Peyer's patch (tissue), 4 donors: ENCODE results near the gene S100A3. TPM values are rescaled to one million over a fixed set of nuclear protein-coding genes. Genes with fewer than 3 reads are reported as not detected.

Source experiments
- DNase-seq, 3 donors: peaks; one replicate each; pipeline ENCODE4 v3.0.0-alpha.2; 2017 to 2019
- H3K27ac ChIP-seq, 4 donors: fragments of 200-600 bp; sonication (generic); one replicate each; pipeline ENCODE4 v1.5.1; 2016 to 2019
- H3K27me3 ChIP-seq, 2 donors: fragments of 200-600 bp; sonication (generic); one replicate each; pipeline ENCODE4 v1.5.1; 2019
- H3K36me3 ChIP-seq, 3 donors: fragments of 200-600 bp; sonication (generic); one replicate each; pipeline ENCODE4 v1.5.1; 2016 to 2019
- H3K4me1 ChIP-seq, 4 donors: fragments of 200-600 bp; sonication (generic); one replicate each; pipeline ENCODE4 v1.5.1; 2016 to 2019
- H3K4me3 ChIP-seq, 4 donors: fragments of 200-600 bp; sonication (generic); 1 replicate in 3 of 4; 2 replicates in 1 of 4; pipeline ENCODE4 v1.5.1; 2016 to 2019; ENCODE audit warnings: mild to moderate bottlenecking in 1 of 4
- H3K9me3 ChIP-seq, 4 donors: fragments of 200-600 bp; sonication (generic); one replicate each; pipeline ENCODE4 v1.5.1; 2016 to 2019; ENCODE audit warnings: mild to moderate bottlenecking in 1 of 4
- CTCF ChIP-seq, 6 experiments: fragments of 450-650 bp in 4 of 6; fragments of 200-600 bp in 2 of 6; sonication (generic) in 1 of 6; IDR thresholded peaks; one replicate each; pipeline ENCODE4 v1.5.1; 2017 to 2019; ENCODE audit warnings: antibody characterized with exemption in 6 of 6, mild to moderate bottlenecking in 3 of 6, moderate library complexity in 1 of 6
- POLR2A ChIP-seq, 2 donors: fragments of 450-650 bp; IDR thresholded peaks; one replicate each; pipeline ENCODE4 v1.5.1; 2017; ENCODE audit warnings: antibody characterized with exemption in 2 of 2, mild to moderate bottlenecking in 2 of 2, moderate library complexity in 2 of 2
- total RNA-seq, 4 donors: library from RNA; depleted of rRNA; stranded (reverse); fragments of >200 nt; gene quantifications; one replicate each; pipeline ENCODE4 v1.1.0, GENCODE V29; 2016

Gene S100A3
- total RNA-seq, 4 donors from 2014 or later, result not detected

GRCh38 chr1:153544453-153545066 is 4.5 kb downstream of the S100A3 start:
- Histone ChIP-seq H3K27ac (peak overlapping the region; percentile 78 to 91 (median 81)), H3K27me3 (no peaks in the 10 kb centered on the region), H3K4me3 (peak overlapping the region; percentile 39 to 53 (median 42)), H3K4me1 (peaks cover 4 to 72% (median 29%) of the 10 kb centered on the region in 4 donors), H3K9me3 (no peaks in the 10 kb centered on the region), H3K36me3 (no peaks in the 10 kb centered on the region)
- TF ChIP-seq CTCF (IDR thresholded peaks at IDR 0.05), result no peak
- no peak for DNase-seq

GRCh38 chr1:153543736-153544135 is 5.3 kb downstream of the S100A3 start:
- DNase-seq, result no peak
- Histone ChIP-seq H3K36me3 (no peaks in the 10 kb centered on the region), H3K27ac (peak overlapping the region in 1 of 4 donors; percentile 81), H3K4me3 (no peak overlapping the region), H3K27me3 (no peaks in the 10 kb centered on the region), H3K9me3 (no peaks in the 10 kb centered on the region), H3K4me1 (peaks cover 4 to 64% (median 26%) of the 10 kb centered on the region in 4 donors)
- no peak for TF ChIP-seq CTCF (IDR thresholded peaks at IDR 0.05)
- no peak for TF ChIP-seq POLR2A (IDR thresholded peaks at IDR 0.05)

GRCh38 chr1:153542956-153543711 is 5.9 kb downstream of the S100A3 start:
- Histone ChIP-seq H3K36me3 (no peaks in the 10 kb centered on the region), H3K4me1 (peaks cover 4 to 59% (median 26%) of the 10 kb centered on the region in 4 donors), H3K27me3 (no peaks in the 10 kb centered on the region), H3K27ac (peak overlapping the region in 1 of 4 donors; percentile 11), H3K4me3 (no peak overlapping the region), H3K9me3 (no peaks in the 10 kb centered on the region)
- no peak for TF ChIP-seq POLR2A (IDR thresholded peaks at IDR 0.05)
- TF ChIP-seq CTCF (IDR thresholded peaks at IDR 0.05), result no peak
- DNase-seq, result peak in 1 of 3 donors; percentile 21

- no peak for TF ChIP-seq POLR2A (IDR thresholded peaks at IDR 0.05)
- TF ChIP-seq CTCF (IDR thresholded peaks at IDR 0.05), result no peak
- Histone ChIP-seq H3K4me3 (no peak overlapping the region), H3K9me3 (no peaks in the 10 kb centered on the region), H3K27me3 (no peaks in the 10 kb centered on the region), H3K27ac (peak overlapping the region in 3 of 4 donors; percentile 50 to 68 (median 59)), H3K4me1 (peaks cover 4 to 71% (median 26%) of the 10 kb centered on the region in 4 donors), H3K36me3 (no peaks in the 10 kb centered on the region)
- DNase-seq, result no peak
These were observed 7.1 kb downstream of the S100A3 start for GRCh38 chr1:153541641-153542590.
